BJ (cell line): Measurements from ENCODE around the gene OR8D4. TPM values are rescaled to one million over a fixed set of nuclear protein-coding genes. Genes with fewer than 3 reads are reported as not detected.
"Not testable (repeated sequence)": the region's sequence is repeated elsewhere in the genome, so short reads cannot be mapped to it uniquely, and the experiment has no call there.

Experiments used
- CTCF ChIA-PET: fragments of 350-600 bp; formaldehyde crosslinking; extraction: SDS; loops from one replicate; lab custom pipeline; 2021; ENCODE audit warnings: antibody characterized with exemption, inconsistent platforms; lab: Yijun Ruan, JAX
- POLR2A ChIA-PET: fragments of 300-600 bp; sonication (Branson Sonifier 250); formaldehyde crosslinking; extraction: SDS; loops from one replicate; lab custom pipeline; 2021; ENCODE audit warnings: antibody characterized with exemption; lab: Charles Lee
- DNase-seq: peaks from one replicate; pipeline ENCODE4 v3.0.0-alpha.2; 2011; ENCODE audit warnings: low read depth
- H3K27me3 ChIP-seq: 2 replicates; pipeline ENCODE4 v1.6.0; 2011; ENCODE audit warnings: low read length; ENCODE audit not compliant: control insufficient read depth, insufficient read depth
- H3K36me3 ChIP-seq: 2 replicates; pipeline ENCODE4 v1.5.1; 2011; ENCODE audit warnings: low read length; ENCODE audit not compliant: control insufficient read depth, insufficient read depth
- H3K4me3 ChIP-seq: 2 replicates; pipeline ENCODE4 v1.5.1; 2011; ENCODE audit warnings: low read depth, mild to moderate bottlenecking, control low read depth, low read length
- CTCF ChIP-seq: IDR thresholded peaks from 2 replicates; pipeline ENCODE4 v1.5.1; 2011; ENCODE audit warnings: low read depth, mild to moderate bottlenecking, control low read depth, inconsistent platforms, low read length, moderate library complexity; ENCODE audit not compliant: insufficient read depth
- polyA minus RNA-seq: library from RNA; depleted of rRNA, polyadenylated mRNA; stranded (reverse); fragments of >200 nt; gene quantifications from 2 replicates; pipeline ENCODE4 v1.2.3, GENCODE V29; 2011; rRNA and poly(A)+ RNA removed
- polyA plus RNA-seq: library from polyadenylated mRNA; depleted of rRNA; stranded (reverse); fragments of >200 nt; gene quantifications from 2 replicates; pipeline ENCODE4 v1.2.3, GENCODE V29; 2011; rRNA removed

The OR8D4 gene
- polyA plus RNA-seq: not detected in 2 replicates
- not detected in 2 replicates for polyA minus RNA-seq

- ChIA-PET CTCF (no interaction called here), POLR2A (no interaction called here)
- no peak for DNase-seq
- Histone ChIP-seq H3K36me3 (no peaks in the 10 kb centered on the region), H3K4me3 (no peak within 1 kb of the TSS), H3K27me3 (no peaks in the 10 kb centered on the region)
- TF ChIP-seq CTCF: no peak
These were observed at the start of gene OR8D4 for GRCh38 chr11:123901867-123902266. Gene OR8D4, plus strand, starts transcription at chr11:123902167. Its CDS starts 4,265 bp downstream, at chr11:123906432.

GRCh38 chr11:123852321-123852720 is 49.6 kb upstream of the OR8D4 start:
- Histone ChIP-seq H3K4me3 (no peak overlapping the region), H3K36me3 (no peaks in the 10 kb centered on the region), H3K27me3 (no peaks in the 10 kb centered on the region)
- ChIA-PET CTCF (no interaction called here), POLR2A (no interaction called here)
- DNase-seq: no peak
- TF ChIP-seq CTCF: no peak

- ChIA-PET CTCF (no interaction called here), POLR2A (no interaction called here)
- H3K4me3 ChIP-seq: no peak overlapping the region
- DNase-seq: no peak
- no peak for TF ChIP-seq CTCF
- no peaks in the 10 kb centered on the region for H3K36me3 ChIP-seq
- no peaks in the 10 kb centered on the region for H3K27me3 ChIP-seq
These were observed 48.9 kb upstream of the OR8D4 start for GRCh38 chr11:123853038-123853437.

GRCh38 chr11:123856444-123856843 is 45.5 kb upstream of the OR8D4 start:
- H3K4me3 ChIP-seq: no peak overlapping the region
- H3K27me3 ChIP-seq: no peaks in the 10 kb centered on the region
- ChIA-PET POLR2A (no interaction called here), CTCF (no interaction called here)
- no peaks in the 10 kb centered on the region for H3K36me3 ChIP-seq
- no peak for TF ChIP-seq CTCF
- DNase-seq: no peak

- no peak for TF ChIP-seq CTCF
- Histone ChIP-seq H3K36me3 (no peaks in the 10 kb centered on the region), H3K4me3 (no peak overlapping the region), H3K27me3 (no peaks in the 10 kb centered on the region)
- no peak for DNase-seq
- CTCF ChIA-PET: no interaction called here
- POLR2A ChIA-PET: no interaction called here
These were observed 42.2 kb upstream of the OR8D4 start for GRCh38 chr11:123859731-123860130.

GRCh38 chr11:123865293-123865692 is 36.7 kb upstream of the OR8D4 start:
- CTCF ChIA-PET, POLR2A ChIA-PET, DNase-seq: not testable (repeated sequence)

GRCh38 chr11:123867795-123868194 is 34.2 kb upstream of the OR8D4 start:
- H3K27me3 ChIP-seq, POLR2A ChIA-PET, CTCF ChIA-PET, H3K4me3 ChIP-seq, DNase-seq, H3K36me3 ChIP-seq: not testable (repeated sequence)

More at GRCh38 chr11:123865293-123865692, 36.7 kb upstream of the OR8D4 start:
- not testable (repeated sequence) for H3K4me3 ChIP-seq, H3K27me3 ChIP-seq, H3K36me3 ChIP-seq
